NOMO-1 treated with dmso at 0.1 percent for 144 hours (cell line): ENCODE results near the gene TTC23.

Experiments
- DNase-seq: peaks from one replicate; lab custom pipeline; 2025; ENCODE audit not compliant: unreplicated experiment; lab: John Stamatoyannopoulos, UW

Gene TTC23

GRCh38 chr15:99165956-99166689, 83.3 kb downstream of the TTC23 start:
- DNase-seq: no peak

- no peak for DNase-seq
Measured at GRCh38 chr15:99165020-99165790, 84.2 kb downstream of the TTC23 start.

GRCh38 chr15:99164119-99164518, 85.3 kb downstream of the TTC23 start:
- no peak for DNase-seq

- no peak for DNase-seq
Measured at GRCh38 chr15:99163271-99164062, 85.9 kb downstream of the TTC23 start.

GRCh38 chr15:99158626-99159412, 90.6 kb downstream of the TTC23 start:
- DNase-seq: no peak

- no peak for DNase-seq
Measured at GRCh38 chr15:99157456-99157855, 91.9 kb downstream of the TTC23 start.

GRCh38 chr15:99155961-99156443, 93.4 kb downstream of the TTC23 start:
- no peak for DNase-seq

- no peak for DNase-seq
Measured at GRCh38 chr15:99154271-99154670, 95.1 kb downstream of the TTC23 start.

- DNase-seq: no peak
Measured at GRCh38 chr15:99153026-99153535, 96.3 kb downstream of the TTC23 start.

- no peak for DNase-seq
Measured at GRCh38 chr15:99151156-99151555, 98.2 kb downstream of the TTC23 start.

- no peak for DNase-seq
Measured at GRCh38 chr15:99149366-99149765, 100.0 kb downstream of the TTC23 start.

- DNase-seq: no peak
Measured at GRCh38 chr15:99148851-99149276, 100.5 kb downstream of the TTC23 start.

GRCh38 chr15:99146661-99147060, 102.7 kb downstream of the TTC23 start:
- no peak for DNase-seq

- DNase-seq: no peak
Measured at GRCh38 chr15:99145778-99146177, 103.6 kb downstream of the TTC23 start.

- no peak for DNase-seq
Measured at GRCh38 chr15:99145005-99145404, 104.4 kb downstream of the TTC23 start.

- no peak for DNase-seq
Measured at GRCh38 chr15:99143655-99144610, 105.4 kb downstream of the TTC23 start.

GRCh38 chr15:99143242-99143641, 106.1 kb downstream of the TTC23 start:
- no peak for DNase-seq

GRCh38 chr15:99142562-99142961, 106.8 kb downstream of the TTC23 start:
- no peak for DNase-seq

GRCh38 chr15:99141943-99142342, 107.4 kb downstream of the TTC23 start:
- DNase-seq: no peak
